ENCODE measurements around the gene TM4SF1.
"Not testable (repeated sequence)": the region's sequence is repeated elsewhere in the genome, so short reads cannot be mapped to it uniquely, and the experiment has no call there.

The TM4SF1 gene

DNA sequence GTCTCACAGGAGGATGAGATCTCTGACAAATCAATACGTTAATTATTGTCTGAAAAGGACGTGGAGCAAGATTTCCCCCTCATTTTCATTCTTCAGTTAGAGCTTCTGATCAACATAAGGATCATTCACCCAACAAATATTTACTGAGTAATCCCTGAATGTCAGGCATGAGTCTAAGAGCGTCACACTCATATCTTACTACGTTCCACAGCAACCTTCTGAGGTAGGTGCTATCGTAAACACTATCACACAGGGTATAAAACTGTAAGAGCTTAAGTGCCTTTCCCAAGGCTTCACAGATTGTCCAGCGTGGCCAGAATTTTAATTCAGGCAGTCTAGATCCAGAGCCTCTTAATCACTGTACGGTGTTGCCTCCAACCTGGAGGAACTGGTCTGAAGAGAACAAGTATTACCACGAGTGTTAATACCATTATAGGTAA, 10.6 kb upstream of the TM4SF1 start:
- H3K4me3 Mint-ChIP-seq, result no peak overlapping the region
- no peaks in the 10 kb centered on the region for H3K27me3 Mint-ChIP-seq
- intact Hi-C loops (cut with micrococcal nuclease), result no loop called here
- H3K27ac Mint-ChIP-seq, result no peak overlapping the region
- no peaks in the 10 kb centered on the region for H3K36me3 Mint-ChIP-seq (ENCODE audit: low read depth)
- peaks cover 9% of the 10 kb centered on the region for H3K4me1 Mint-ChIP-seq (ENCODE audit: low read depth)
- no peaks in the 10 kb centered on the region for H3K9me3 Mint-ChIP-seq

DNA sequence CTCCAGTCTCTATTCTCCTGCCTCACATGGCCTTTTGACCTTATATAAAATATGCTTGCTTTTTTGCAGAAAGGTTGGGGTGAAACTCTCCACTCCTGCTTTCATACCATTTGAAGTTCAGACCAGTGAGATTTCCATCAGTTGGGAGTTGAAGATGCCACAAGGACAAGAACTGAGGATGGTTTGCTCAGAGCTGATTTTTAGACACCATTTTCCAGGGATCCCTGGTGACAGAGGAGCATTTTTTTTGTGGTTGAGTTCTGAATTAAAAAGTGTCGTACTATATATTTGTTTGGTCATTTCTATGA, 8.8 kb upstream of the TM4SF1 start:
- peaks cover 9% of the 10 kb centered on the region for H3K4me1 Mint-ChIP-seq (ENCODE audit: low read depth)
- intact Hi-C loops (cut with micrococcal nuclease), result no loop called here
- H3K27me3 Mint-ChIP-seq, result no peaks in the 10 kb centered on the region
- no peak overlapping the region for H3K4me3 Mint-ChIP-seq
- no peaks in the 10 kb centered on the region for H3K9me3 Mint-ChIP-seq
- no peaks in the 10 kb centered on the region for H3K36me3 Mint-ChIP-seq (ENCODE audit: low read depth)
- H3K27ac Mint-ChIP-seq, result peak overlapping the region; percentile 19

DNA sequence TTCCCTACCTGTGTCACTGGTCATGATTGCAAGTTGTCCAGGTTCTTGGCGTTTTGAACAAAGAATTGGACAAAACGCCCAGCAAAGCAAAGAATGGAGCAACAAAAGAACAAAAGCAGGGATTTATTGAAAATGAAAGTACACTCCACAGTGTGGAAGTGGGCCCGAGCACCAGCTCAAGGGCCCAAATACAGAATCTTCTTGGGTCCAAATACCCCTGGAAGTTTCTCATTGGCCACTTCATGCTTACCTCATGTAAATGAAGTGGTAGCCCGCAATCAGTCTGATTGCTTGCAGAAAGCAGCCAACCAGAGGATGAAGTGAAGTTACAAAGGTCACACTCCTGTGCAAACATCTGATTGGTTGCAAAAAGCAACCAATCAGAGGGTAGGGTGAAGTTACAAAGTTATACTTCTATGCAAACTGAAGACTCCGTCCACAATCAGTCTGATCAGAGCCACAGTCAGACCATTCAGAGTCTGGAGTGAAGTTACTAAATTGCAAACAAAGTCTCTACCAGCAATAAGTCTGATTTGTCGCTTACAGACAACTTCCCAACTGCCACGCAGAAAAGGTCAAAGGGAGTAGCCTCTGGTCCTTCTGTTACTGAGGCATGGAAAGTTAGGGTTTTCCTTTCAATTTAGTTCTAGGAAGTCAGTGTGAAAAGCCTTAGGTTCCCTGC, 8.3 kb upstream of the TM4SF1 start:
- peaks cover 9% of the 10 kb centered on the region for H3K4me1 Mint-ChIP-seq (ENCODE audit: low read depth)
- no peaks in the 10 kb centered on the region for H3K36me3 Mint-ChIP-seq (ENCODE audit: low read depth)
- no peak overlapping the region for H3K27ac Mint-ChIP-seq
- no peaks in the 10 kb centered on the region for H3K27me3 Mint-ChIP-seq
- intact Hi-C loops (cut with micrococcal nuclease), result no loop called here
- no peak overlapping the region for H3K4me3 Mint-ChIP-seq
- no peaks in the 10 kb centered on the region for H3K9me3 Mint-ChIP-seq

DNA sequence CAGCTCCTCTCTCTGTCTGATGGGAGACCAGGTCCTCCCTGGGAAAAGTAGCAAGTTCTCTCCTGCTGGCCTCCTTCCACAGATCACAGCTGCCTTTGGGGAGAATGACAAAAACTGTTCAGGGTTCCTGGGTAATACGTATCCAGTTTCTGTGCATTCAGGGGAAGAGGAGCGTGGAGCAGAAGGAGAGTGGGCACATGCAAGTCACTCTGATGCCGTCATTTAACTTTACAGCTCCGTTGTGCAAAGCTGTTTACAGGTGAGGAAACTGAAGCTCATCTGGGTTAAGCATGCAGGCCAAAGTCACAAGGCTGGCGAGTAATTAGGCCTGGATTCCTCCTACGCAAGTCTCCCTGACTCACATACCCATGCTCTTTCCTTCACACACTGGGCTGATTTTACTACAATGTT, 7.5 kb upstream of the TM4SF1 start:
- H3K27ac Mint-ChIP-seq, result no peak overlapping the region
- H3K36me3 Mint-ChIP-seq (ENCODE audit: low read depth), result no peaks in the 10 kb centered on the region
- H3K4me1 Mint-ChIP-seq (ENCODE audit: low read depth), result peaks cover 9% of the 10 kb centered on the region
- no peak overlapping the region for H3K4me3 Mint-ChIP-seq
- no peaks in the 10 kb centered on the region for H3K27me3 Mint-ChIP-seq
- intact Hi-C loops (cut with micrococcal nuclease), result no loop called here
- H3K9me3 Mint-ChIP-seq, result no peaks in the 10 kb centered on the region

DNA sequence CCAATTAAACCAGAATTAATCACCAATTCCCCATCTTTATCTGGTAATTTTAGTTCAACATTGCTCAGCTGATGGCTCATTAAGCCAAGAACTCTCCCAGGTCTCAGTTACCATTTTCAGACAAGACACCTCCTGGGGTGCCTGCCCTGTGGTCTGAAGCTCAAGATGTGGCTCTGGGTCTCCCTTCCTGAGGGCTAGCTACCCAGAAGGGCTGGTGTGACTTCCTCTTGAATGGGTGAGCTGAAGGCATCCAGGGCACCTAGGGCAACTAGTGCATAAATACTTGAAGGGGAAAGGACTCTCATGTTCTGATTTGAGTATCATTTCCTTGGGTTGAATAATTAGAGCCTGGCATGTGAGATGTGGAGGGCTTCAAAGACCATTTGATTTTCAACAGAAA, 6.7 kb upstream of the TM4SF1 start:
- no peak overlapping the region for H3K4me3 Mint-ChIP-seq
- no peaks in the 10 kb centered on the region for H3K36me3 Mint-ChIP-seq (ENCODE audit: low read depth)
- H3K27ac Mint-ChIP-seq, result no peak overlapping the region
- H3K4me1 Mint-ChIP-seq (ENCODE audit: low read depth), result peaks cover 9% of the 10 kb centered on the region
- no peaks in the 10 kb centered on the region for H3K27me3 Mint-ChIP-seq
- intact Hi-C loops (cut with micrococcal nuclease), result no loop called here
- no peaks in the 10 kb centered on the region for H3K9me3 Mint-ChIP-seq

DNA sequence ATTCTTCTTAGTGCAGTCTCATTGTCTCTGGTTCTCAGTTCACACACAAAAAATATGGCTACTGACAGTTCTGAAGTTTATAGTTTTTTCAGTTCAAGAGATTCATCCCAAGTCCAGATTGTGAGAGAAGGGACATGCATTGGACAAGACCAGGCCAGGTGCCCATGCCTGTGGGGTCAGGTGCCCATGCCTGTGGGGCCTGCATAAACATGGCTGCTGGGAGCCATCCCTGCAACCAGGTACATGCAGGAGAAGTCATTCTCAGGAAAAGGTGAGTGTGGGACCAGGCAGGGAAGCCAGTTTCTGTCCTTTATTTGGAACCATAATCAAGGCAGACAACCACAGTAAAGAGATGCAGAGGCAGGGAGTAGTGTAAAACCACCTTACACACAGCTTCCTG, 6.3 kb upstream of the TM4SF1 start:
- peaks cover 13% of the 10 kb centered on the region for H3K4me1 Mint-ChIP-seq (ENCODE audit: low read depth)
- no peak overlapping the region for H3K4me3 Mint-ChIP-seq
- no peak overlapping the region for H3K27ac Mint-ChIP-seq
- H3K27me3 Mint-ChIP-seq, result no peaks in the 10 kb centered on the region
- H3K36me3 Mint-ChIP-seq (ENCODE audit: low read depth), result no peaks in the 10 kb centered on the region
- intact Hi-C loops (cut with micrococcal nuclease), result no loop called here
- no peaks in the 10 kb centered on the region for H3K9me3 Mint-ChIP-seq

DNA sequence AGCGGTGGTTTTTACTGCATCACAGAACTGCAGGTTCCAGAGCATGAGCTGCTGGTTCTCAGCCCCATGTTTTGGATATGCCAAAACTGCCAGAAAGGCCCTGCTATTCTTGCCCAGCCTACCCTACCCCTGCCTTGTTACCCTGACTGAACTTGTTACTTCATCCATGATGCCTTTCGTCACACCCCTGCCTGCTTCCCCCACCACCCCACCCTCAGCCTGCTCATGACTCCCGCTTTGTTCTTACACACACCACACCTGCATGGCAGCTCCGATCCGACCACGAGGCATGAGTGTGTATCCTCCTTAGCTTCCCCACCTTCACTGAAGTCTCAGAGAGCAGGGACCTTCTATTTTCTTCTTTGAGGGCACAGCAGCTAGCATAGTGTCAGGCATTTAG, 5.1 kb upstream of the TM4SF1 start:
- H3K27ac Mint-ChIP-seq, result no peak overlapping the region
- peaks cover 24% of the 10 kb centered on the region for H3K4me1 Mint-ChIP-seq (ENCODE audit: low read depth)
- no peak overlapping the region for H3K4me3 Mint-ChIP-seq
- intact Hi-C loops (cut with micrococcal nuclease), result no loop called here
- H3K36me3 Mint-ChIP-seq (ENCODE audit: low read depth), result no peaks in the 10 kb centered on the region
- peaks cover 2% of the 10 kb centered on the region for H3K27me3 Mint-ChIP-seq
- no peaks in the 10 kb centered on the region for H3K9me3 Mint-ChIP-seq

DNA sequence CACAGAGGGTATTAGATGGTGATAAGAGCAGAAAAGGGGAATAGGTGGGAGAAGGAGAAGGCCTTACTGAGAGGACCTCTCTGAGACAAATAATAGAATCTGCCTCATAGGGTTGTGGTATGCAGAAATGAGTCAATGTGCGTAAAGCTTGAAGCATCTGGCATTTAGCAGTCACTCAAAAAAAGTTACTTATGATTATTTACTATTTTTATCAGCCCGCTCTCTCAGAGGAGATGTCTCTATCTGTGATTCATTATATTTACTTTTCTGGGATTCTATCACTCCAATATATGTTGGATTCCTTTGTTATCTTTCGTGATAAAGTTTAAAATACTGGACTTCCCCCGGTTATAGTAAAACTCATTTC, 4.6 kb upstream of the TM4SF1 start:
- Mint-ChIP-seq H3K4me1 (ENCODE audit: low read depth) (peaks cover 29% of the 10 kb centered on the region), H3K27me3 (peaks cover 3% of the 10 kb centered on the region), H3K36me3 (ENCODE audit: low read depth) (no peaks in the 10 kb centered on the region), H3K27ac (no peak overlapping the region), H3K4me3 (no peak overlapping the region), H3K9me3 (no peaks in the 10 kb centered on the region)
- intact Hi-C loops (cut with micrococcal nuclease), result no loop called here

DNA sequence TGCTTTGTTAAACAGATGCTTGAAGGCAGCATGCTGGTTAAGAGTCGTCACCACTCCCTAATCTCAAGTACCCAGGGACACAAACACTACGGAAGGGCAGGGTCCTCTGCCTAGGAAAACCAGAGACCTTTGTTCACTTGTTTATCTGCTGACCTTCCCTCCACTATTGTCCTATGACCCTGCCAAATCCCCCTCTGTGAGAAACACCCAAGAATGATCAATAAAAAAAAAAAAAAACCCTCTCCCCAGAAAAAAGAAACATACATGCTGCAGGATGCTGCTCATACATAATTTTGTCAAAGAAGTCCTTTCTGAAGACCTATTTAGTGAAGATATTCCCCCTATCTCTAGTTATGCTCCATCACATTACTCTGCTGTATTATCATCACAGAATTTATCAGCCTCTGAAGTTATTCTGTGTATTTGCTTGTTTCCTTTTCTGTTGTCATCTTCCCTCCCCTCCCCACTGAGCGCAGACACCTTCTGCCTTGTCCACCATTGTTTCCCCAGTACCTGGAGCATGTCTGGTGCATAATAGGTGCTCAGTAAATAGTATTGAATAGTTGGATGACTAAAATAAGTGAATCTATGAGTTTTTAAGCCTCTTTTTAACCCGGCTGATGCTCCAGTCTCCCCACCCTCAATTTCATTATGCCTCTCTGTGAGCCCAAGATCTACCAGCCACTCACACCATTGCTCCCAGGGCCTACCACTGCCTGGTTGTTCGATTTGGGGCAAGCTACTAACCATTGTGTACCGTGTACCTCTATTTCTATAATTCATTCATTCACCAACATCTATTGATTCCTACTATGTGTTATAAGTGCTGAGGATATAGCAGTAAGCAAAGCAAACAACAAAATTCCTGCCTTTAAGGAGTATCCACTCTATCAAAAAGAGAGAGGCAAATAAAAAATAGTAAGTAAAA, 4.0 kb upstream of the TM4SF1 start:
- Mint-ChIP-seq H3K4me1 (ENCODE audit: low read depth) (peaks cover 24% of the 10 kb centered on the region), H3K27me3 (peaks cover 3% of the 10 kb centered on the region), H3K4me3 (no peak overlapping the region), H3K27ac (no peak overlapping the region), H3K36me3 (ENCODE audit: low read depth) (no peaks in the 10 kb centered on the region), H3K9me3 (no peaks in the 10 kb centered on the region)
- intact Hi-C loops (cut with micrococcal nuclease), result no loop called here

DNA sequence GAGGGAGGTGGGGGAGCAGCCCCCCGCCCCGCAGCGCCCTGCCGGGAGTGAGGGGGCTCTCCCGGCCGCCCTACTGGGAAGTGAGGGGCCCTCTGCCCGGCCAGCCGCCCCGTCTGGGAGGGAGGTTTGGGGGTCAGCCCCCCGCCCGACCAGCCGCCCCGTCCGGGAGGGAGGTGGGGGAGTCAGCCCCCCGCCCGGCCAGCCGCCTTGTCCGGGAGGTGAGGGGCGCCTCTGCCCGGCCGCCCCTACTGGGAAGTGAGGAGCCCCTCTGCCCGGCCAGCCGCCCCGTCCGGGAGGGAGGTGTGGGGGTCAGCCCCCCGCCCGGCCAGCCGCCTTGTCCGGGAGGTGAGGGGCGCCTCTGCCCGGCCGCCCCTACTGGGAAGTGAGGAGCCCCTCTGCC, 2.8 kb upstream of the TM4SF1 start:
- H3K27me3 Mint-ChIP-seq; intact Hi-C loops (cut with micrococcal nuclease); H3K27ac Mint-ChIP-seq; H3K36me3 Mint-ChIP-seq (ENCODE audit: low read depth); H3K9me3 Mint-ChIP-seq; H3K4me3 Mint-ChIP-seq: not testable (repeated sequence)
- peaks cover 25% of the 10 kb centered on the region for H3K4me1 Mint-ChIP-seq (ENCODE audit: low read depth)

DNA sequence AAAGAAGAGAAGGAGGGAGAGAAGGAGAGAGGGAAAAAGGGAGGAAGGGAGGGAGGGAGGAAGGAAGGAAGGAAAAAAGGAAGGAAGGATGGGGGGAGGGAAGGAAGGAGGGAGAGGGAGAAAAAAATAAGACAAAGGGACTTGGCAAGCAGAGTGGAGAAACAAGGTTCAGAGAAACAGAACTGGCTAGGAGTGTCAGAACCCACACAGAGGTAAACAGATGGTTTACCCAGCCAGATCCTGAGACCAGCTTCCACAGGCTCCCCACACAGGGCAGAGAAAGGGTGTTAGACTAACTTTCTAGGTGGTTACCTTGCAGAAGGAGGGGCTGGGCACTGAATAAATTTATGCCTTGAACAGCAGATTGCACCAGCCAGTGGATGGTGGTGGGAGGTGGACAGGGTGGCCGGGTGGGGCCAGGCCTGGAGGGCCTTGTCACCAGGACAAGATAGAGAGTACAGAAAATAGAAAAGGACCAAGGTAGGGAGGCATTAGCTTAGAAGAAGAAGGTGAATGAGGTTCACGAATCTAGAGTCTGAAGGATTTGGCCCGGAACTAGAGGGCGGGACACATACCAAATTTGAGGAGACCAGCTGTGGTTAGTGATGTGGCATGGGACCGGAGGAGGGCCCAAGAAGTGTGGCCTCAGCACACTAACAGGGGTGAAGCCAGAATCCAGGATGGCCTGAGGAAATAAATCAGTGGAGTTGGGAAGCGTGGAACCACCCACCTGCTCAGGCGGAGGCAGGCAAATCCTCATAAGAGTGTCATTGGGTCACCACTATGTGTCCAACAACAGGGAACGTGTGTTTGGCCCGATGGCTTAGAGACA, 1.2 kb upstream of the TM4SF1 start:
- H3K27ac Mint-ChIP-seq, result no peak overlapping the region
- H3K4me1 Mint-ChIP-seq (ENCODE audit: low read depth), result peaks cover 30% of the 10 kb centered on the region
- H3K27me3 Mint-ChIP-seq, result peaks cover 3% of the 10 kb centered on the region
- intact Hi-C loops (cut with micrococcal nuclease), result no loop called here
- H3K36me3 Mint-ChIP-seq (ENCODE audit: low read depth), result no peaks in the 10 kb centered on the region
- no peaks in the 10 kb centered on the region for H3K9me3 Mint-ChIP-seq
- no peak overlapping the region for H3K4me3 Mint-ChIP-seq

DNA sequence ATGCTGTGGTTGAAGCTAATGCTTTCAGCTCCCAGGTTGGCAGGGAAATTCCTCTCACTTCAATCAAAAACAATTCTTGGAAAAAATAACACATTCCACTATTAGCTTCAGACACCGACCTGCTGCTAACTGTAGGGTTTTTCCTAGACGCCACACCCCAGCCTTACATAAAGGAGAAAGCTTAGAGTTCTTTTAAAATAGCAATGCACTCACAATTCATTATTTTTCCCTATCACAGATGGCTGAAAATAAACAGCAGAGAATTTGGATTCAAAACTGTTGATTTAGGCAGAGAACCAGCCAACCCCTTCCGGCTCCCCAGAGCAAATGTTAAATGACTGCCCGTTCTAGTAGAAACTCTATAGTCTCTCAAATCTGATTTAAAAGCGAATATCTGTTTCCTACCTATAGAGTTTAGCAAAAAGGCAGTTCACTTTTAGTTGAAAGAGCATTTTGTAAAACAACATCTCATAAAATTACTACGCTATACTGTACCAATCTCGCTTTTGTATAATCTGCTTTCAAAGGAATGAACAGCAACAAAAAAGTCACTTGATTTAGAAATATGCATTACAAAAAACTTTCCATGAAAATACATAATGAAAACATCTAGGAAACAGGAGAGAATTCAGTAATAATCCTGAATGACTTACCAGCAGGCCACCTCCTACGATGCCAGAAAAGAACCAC, 586 bp downstream of the TM4SF1 start:
- Mint-ChIP-seq H3K4me3 (peak overlapping the region; percentile 13), H3K27me3 (peaks cover 3% of the 10 kb centered on the region), H3K27ac (no peak overlapping the region), H3K9me3 (no peaks in the 10 kb centered on the region), H3K4me1 (ENCODE audit: low read depth) (peaks cover 35% of the 10 kb centered on the region), H3K36me3 (ENCODE audit: low read depth) (no peaks in the 10 kb centered on the region)
- intact Hi-C loops (cut with micrococcal nuclease), result no loop called here

DNA sequence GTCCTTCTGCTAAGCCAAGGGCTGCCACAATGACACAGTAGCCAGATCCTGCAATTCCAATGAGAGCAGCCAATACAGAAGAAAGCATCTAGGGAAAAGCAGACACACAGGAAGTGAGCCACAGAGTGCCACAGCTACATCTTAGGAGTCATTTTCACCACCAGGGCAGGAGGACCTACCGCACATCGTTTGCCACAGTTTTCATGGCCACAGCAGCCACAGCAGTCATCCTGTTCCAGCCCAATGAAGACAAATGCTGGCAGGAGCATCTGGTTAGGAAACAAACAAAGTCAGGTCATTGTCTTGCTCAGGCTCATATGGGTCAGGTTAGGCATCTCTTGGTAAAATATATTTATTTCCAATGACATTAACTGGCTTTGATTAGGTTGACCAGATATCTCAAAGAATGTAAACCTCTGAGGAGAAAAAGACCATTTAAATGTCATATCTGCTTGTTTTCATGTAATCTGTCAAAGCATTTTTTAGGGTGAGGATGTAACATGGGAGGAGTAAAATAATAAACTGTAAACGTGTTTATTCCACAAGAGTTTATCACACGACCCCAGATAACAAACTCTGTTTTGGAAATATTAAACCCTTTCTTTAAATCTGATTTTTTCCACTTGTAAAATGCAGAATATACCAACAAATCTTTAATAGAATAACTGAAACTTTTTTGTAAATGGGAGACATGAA, 1.8 kb downstream of the TM4SF1 start:
- intact Hi-C loops (cut with micrococcal nuclease), result no loop called here
- Mint-ChIP-seq H3K9me3 (no peaks in the 10 kb centered on the region), H3K27ac (no peak overlapping the region), H3K4me1 (ENCODE audit: low read depth) (peaks cover 42% of the 10 kb centered on the region), H3K36me3 (ENCODE audit: low read depth) (no peaks in the 10 kb centered on the region), H3K4me3 (no peak overlapping the region), H3K27me3 (peaks cover 3% of the 10 kb centered on the region)
